CD1c-positive myeloid dendritic cell (primary cell): ENCODE results near the gene UCN3.

ENCODE experiments used
- DNase-seq: peaks from one replicate; pipeline ENCODE4 v3.0.0-alpha.2; 2016; ENCODE audit errors: extremely low spot score

The UCN3 gene, protein sequence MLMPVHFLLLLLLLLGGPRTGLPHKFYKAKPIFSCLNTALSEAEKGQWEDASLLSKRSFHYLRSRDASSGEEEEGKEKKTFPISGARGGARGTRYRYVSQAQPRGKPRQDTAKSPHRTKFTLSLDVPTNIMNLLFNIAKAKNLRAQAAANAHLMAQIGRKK

DNA sequence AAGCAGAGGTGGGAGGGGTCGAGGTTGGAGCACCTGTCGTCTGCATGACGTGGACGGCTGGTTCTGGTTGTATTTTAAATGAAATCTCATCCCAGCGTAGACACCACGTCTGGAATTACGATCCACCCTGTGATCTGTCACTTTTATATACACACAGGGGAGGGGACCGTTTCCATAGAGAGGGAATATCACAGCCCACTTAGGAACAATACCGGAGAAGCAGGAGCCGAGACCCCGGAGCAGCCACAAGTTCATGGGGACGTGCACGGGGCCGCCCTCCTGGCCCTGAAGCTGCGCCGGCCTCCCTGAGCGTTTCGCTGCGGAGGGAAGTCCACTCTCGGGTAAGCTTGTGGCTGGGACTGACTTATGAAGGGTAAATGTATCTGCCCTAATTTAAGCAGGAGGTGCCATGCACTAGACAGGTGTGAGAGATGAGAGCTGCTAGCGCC, at the start of gene UCN3:
Gene UCN3 (plus strand): TSS at position 77 of the 449 bp plus-strand sequence. CDS start 8,755 bp downstream, outside the sequence.
- no peak for DNase-seq

DNA sequence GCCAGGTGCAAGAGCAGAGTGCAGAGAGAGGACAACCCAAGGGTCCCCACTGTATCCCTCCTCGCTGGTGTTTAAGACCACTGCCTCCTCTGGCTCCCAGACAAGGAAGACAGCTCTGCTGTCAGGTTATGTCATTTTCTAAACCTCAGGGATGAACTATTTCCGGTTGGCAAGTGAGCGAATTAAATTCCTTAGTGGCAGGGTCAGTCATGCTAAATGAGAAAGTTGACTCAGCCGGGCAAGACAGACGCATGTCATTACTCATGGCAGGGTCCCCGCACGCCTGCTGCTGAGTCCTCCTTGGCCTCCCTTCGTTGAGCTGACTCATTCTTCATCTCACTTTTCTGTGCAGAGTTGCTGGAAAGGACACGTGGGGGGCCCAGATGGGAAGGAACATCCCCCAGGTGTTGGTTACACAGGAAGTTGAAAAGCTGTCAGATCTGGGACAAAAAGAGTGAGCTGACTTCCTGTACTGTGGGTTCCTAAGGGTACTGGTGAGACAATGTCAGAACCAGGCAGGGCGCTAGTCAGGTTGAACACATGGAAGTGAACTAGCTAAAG, 47.1 kb upstream of the UCN3 start:
- peak; percentile 7 for DNase-seq

- DNase-seq, result no peak
These were observed 46.6 kb upstream of the UCN3 start for GRCh38 chr10:5318148-5318547.

GRCh38 chr10:5319863-5320262, 44.9 kb upstream of the UCN3 start:
- no peak for DNase-seq

- no peak for DNase-seq
These were observed 43.5 kb upstream of the UCN3 start for GRCh38 chr10:5321273-5321672.

DNA sequence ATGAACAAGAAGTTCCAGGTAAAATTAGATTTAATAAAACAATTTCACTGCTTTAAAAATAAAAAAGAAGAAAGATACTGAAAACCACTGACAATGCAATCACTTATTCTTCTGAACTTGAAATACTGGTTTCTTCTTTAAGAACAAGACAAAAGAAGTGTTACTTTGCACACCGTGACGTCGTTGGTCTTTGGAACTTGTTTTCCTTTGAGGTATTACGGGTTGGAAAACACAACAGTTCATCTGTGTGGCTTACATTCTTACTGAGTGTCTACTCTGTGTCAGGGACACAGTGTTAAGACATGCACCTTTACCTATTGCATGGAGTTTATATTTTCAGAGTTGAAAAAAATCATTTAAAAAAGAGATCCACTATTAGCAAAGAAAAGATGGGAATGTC, 41.3 kb upstream of the UCN3 start:
- no peak for DNase-seq

DNA sequence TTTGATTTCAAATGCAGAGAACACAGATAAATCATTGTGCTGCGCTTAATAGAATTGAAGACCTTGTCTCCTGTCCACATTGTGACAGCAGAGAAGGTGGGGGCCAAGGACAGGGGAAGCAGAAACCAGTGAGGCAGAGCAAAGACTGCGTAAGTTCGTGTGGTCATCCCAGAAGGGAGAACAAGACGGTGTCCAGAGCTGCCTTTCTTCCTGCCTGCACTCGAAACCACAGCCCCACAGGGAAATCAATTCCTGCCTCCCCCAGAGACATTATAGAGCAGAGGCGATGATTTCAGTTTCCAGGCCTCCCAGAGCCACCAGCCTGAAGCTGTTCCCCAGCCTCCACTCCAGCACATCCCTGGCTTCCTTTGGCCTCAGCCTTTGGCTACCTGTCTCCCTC, 39.7 kb upstream of the UCN3 start:
- DNase-seq, result no peak

GRCh38 chr10:5334196-5334880, 30.4 kb upstream of the UCN3 start:
- peak; percentile 30 for DNase-seq

DNA sequence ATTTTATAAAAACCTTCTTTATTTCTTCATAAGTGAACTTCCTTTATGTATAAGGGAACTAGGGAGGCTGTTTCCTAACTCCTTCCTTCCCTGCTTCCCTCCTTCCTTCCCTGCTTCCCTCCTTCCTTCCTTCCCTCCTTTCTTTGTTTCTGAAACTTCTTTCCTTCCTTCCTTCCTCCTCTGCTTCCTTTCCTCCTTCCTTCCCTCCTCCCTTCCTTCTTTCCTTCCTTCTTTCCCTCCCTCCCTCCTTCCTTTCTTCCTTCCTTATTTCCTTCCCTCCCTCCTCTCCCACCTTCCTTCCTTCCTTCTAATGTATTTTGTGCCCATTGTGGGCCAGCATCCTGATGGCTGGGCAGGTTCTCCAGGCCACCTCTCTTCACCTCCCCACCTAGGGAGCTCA, 26.8 kb upstream of the UCN3 start:
- no peak for DNase-seq

GRCh38 chr10:5343092-5343491, 21.7 kb upstream of the UCN3 start:
- no peak for DNase-seq

- peak; percentile 6 for DNase-seq
These were observed 21.2 kb upstream of the UCN3 start for GRCh38 chr10:5343561-5343960.

DNA sequence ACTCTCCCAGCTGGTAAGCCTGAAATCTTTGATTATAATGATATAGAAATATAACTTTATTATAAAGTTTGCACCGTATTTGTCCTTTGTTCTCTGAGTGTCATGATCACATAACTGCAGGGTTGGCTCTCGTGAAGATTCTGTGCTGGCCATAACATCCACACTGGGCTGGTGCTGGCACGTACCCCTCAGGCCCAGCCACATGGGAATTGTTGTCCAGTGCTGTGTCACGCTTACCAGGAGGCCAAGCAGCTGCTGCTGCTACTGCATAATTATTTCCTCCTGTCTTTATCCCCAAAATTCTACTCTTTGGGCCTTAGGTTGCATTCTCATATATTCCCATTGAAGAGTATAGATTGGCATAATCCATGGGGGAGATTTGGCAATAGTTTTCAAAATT, 20.8 kb upstream of the UCN3 start:
- no peak for DNase-seq

GRCh38 chr10:5344746-5345145, 20.0 kb upstream of the UCN3 start:
- DNase-seq, result no peak

DNA sequence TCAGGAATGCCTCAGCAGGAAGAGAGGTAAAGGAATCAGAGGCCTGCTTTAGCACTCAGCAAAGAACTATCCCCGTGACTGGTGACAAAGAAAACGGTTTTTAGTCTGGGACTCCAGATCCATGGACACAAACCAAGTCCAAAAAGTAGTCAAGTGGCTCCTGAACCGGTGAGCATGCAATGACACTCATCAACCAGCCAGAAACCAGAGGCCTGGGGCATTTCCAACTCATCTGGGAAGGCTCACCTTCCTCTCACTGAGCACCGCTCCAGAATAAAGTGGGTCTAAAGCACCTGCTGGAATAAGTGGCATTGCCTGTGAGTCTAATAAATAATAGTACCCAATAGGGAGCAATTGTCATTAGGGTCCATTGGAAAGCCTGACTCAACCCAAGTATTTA, 17.9 kb upstream of the UCN3 start:
- no peak for DNase-seq

- no peak for DNase-seq
These were observed 15.4 kb upstream of the UCN3 start for GRCh38 chr10:5349362-5349761.

DNA sequence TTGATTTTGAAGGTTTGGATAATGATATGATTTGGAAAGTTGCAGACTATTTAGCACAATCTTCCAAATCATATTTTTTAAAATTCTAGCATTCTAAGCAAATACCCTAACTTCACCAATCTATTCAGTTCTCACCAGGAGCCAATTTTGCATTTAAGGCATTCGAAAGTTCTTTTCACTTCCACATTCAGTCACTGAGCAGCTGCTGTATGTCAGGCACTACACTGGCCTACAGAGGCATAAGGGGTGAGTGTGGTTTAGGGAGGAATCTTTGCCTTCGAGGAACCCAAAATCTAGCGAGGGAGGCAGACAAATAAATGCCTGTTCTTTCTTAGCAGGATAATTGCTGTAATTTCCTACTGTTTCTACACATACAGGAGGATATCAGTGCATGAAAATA, 10.7 kb upstream of the UCN3 start:
- no peak for DNase-seq

DNA sequence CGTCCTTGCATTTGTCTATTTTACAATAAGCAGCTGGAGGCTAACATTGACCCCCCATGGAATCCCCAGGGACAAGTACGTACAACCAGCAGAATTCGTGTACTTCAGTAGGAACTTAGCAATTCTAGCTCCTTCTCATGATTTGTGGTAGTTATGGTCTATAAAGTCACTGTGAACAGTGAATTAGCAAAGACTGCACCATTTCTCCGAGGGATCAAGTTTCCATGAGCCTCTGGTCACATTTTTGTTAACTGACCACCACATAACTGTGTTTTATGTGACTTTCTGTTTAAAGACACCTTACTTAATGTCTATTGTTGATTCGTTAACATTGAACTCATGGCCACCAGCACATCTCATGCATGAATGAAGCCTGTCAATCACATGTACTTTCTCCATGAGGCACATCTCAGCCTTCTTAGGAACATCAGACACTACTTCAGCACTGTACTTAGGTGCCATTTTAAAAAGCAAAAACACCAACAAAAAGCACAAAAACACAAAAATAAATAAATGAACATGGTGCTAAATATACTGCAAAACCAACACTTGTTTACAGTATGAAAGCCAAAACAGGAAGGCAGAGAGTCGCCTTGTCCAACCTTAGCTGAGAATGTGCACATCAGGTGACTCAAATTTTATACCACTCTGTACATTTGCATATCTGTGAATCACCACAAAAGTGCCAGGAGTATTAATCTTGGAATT, 9.0 kb upstream of the UCN3 start:
- DNase-seq, result no peak

DNA sequence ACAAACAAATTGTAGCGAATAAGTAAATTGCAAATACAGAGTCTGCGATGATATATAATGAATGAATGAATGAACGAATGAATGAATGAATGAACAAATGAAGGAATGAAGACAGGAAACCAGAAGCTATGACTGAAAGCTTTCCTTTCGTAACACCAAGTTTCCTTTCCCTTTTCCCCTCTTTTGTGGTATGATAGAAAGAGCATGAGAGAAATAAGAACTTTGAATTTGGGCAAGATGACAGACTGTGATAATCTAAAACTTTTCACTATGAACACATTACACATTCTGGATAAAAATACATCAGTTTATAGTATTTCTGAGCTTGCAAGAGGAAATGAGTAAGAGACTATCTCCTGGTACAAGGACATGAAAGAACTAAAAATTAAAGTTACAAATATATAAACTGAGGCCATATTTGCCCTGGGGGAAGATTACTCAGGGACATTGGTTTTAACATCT, 8.4 kb upstream of the UCN3 start:
- no peak for DNase-seq

- no peak for DNase-seq
These were observed 4.3 kb upstream of the UCN3 start for GRCh38 chr10:5360318-5360915.

GRCh38 chr10:5361966-5362365, 2.8 kb upstream of the UCN3 start:
- DNase-seq, result no peak

DNA sequence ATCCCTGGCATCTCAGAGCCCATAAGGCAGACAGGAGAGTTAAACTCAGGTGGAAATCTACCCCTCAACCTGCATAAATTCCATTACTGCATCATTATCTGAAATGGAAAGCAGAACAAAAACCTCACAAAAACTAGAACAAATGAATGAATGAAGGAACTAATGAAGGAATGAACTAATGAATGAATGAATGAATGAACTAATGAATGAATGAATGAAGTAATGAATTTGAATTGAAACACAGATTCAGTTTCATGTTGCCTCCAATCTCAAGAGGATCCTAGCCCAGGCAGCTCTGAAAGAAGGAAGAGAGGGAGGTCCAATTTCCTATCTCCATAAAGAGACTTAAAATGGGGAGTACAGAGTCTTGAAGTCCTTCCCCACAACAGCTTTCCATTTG, 1.9 kb upstream of the UCN3 start:
- no peak for DNase-seq

DNA sequence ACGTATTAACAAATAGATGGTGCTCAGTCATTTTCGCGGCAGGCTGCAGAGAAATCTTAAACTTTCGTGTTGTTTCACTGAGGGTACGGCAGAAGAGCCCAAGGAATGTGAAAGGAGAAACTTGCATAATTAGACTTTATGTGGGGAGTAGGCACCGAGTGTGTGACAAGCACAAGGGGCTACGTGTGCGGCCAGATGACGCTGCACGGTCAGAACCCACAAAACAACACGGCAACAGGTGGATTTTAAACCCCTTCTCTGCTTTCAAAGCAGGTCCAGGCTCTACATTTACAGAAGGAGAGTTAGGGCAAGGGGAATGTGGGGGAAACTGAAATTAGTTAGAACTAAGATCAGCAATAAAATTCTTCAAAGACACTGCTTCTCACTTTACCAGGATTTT, 392 bp upstream of the UCN3 start:
- no peak for DNase-seq
